HCT116 (cell line): ENCODE measurements around the gene SH2D6. TPM values are rescaled to one million over a fixed set of nuclear protein-coding genes. Genes with fewer than 3 reads are reported as not detected.

ENCODE experiments used
- ATAC-seq: fragments of 200-7000 bp; cut with Tn5 transposase; 2 replicates; pipeline ENCODE4 v1.9.1; 2020; ENCODE audit warnings: mild to moderate bottlenecking, moderate library complexity
- BruUV-seq: library from RNA; stranded (reverse); fragments of 400-500 nt; replicated peaks from 2 replicates; lab custom pipeline; 2021; lab: Mats Ljungman, UMichigan
- CTCF ChIA-PET: fragments of 300-600 bp; sonication (Branson Sonifier 250); formaldehyde crosslinking; loops from one replicate; lab custom pipeline; 2021; ENCODE audit warnings: antibody characterized with exemption; lab: Charles Lee
- POLR2A ChIA-PET: fragments of 300-600, 350-600 bp; sonication (Branson Sonifier 250); formaldehyde crosslinking; loops from one replicate; lab custom pipeline; 2021; ENCODE audit warnings: antibody characterized with exemption; lab: Charles Lee
- RAD21 ChIA-PET, 2 experiments: fragments of 300-600 bp; sonication (Branson Sonifier 250); formaldehyde crosslinking; loops; one replicate each; lab custom pipeline; 2023; ENCODE audit warnings: low total read pairs in 2 of 2; ENCODE audit not compliant: uncharacterized antibody in 2 of 2, unreplicated experiment in 2 of 2, low non-redundant PET in 1 of 2; lab: Charles Lee
- DNase-seq: peaks from one replicate; pipeline ENCODE4 v3.0.0-alpha.2; 2010; ENCODE audit warnings: low read depth, low spot score
- H2AFZ ChIP-seq: fragments of 200-600 bp; shearing (Covaris generic), sonication (generic); 2 replicates; pipeline ENCODE4 v1.6.1; 2017; ENCODE audit warnings: low read depth, mixed run types, mixed read lengths, antibody characterized with exemption, low read length; ENCODE audit not compliant: poor library complexity, severe bottlenecking
- H3K27ac ChIP-seq: 2 replicates; pipeline ENCODE4 v1.5.1; 2012; ENCODE audit warnings: low read depth, low read length
- H3K27me3 ChIP-seq: fragments of 200-600 bp; sonication (generic); 2 replicates; pipeline ENCODE4 v1.6.1; 2016; ENCODE audit warnings: mixed run types, low read length, mixed read lengths; ENCODE audit not compliant: insufficient read depth
- H3K36me3 ChIP-seq, 2 experiments: fragments of 200-500 bp in 1 of 2; fragments of 200-600 bp in 1 of 2; sonication (Bioruptor generic) in 1 of 2; sonication (generic) in 1 of 2; 2 replicates each; pipeline versions ENCODE4 v1.5.1 to v1.6.1; 2014 to 2016; ENCODE audit warnings: low read length in 2 of 2, inconsistent platforms in 1 of 2, mixed read lengths in 1 of 2, mixed run types in 1 of 2; ENCODE audit not compliant: insufficient read depth in 2 of 2, control insufficient read depth in 1 of 2
- H3K4me1 ChIP-seq, 2 experiments: fragments of 200-600 bp in 1 of 2; sonication (generic) in 1 of 2; 2 replicates each; pipeline versions ENCODE4 v1.5.1 to v1.6.1; 2012 to 2017; ENCODE audit warnings: low read length in 2 of 2, inconsistent platforms in 1 of 2, mild to moderate bottlenecking in 1 of 2, mixed read lengths in 1 of 2, mixed run types in 1 of 2, moderate library complexity in 1 of 2; ENCODE audit not compliant: insufficient read depth in 2 of 2, control insufficient read depth in 1 of 2
- H3K4me2 ChIP-seq: fragments of 200-600 bp; sonication (generic); 2 replicates; pipeline ENCODE4 v1.6.1; 2017; ENCODE audit warnings: mixed run types, low read length, mixed read lengths
- H3K4me3 ChIP-seq, 2 experiments: fragments of 200-600 bp in 1 of 2; sonication (generic) in 1 of 2; replicated peaks in 1 of 2; 2 replicates each; pipeline ENCODE4 v1.5.1; 2011 to 2016; ENCODE audit warnings: low read length in 2 of 2, control low read depth in 1 of 2, low read depth in 1 of 2, mild to moderate bottlenecking in 1 of 2, mixed read lengths in 1 of 2, mixed run types in 1 of 2
- H3K79me2 ChIP-seq: fragments of 200-600 bp; sonication (generic); 2 replicates; pipeline ENCODE4 v1.6.1; 2017; ENCODE audit warnings: mild to moderate bottlenecking, mixed run types, low read length, moderate library complexity, mixed read lengths; ENCODE audit not compliant: insufficient read depth
- H3K9ac ChIP-seq: fragments of 200-600 bp; sonication (generic); 2 replicates; pipeline ENCODE4 v1.6.1; 2016; ENCODE audit warnings: low read length, mixed read lengths
- H3K9me2 ChIP-seq: fragments of 200-600 bp; sonication (generic), shearing (Covaris generic); 2 replicates; pipeline ENCODE4 v1.6.1; 2017; ENCODE audit warnings: mixed run types, mild to moderate bottlenecking, moderate library complexity; ENCODE audit not compliant: insufficient read depth
- H3K9me3 ChIP-seq, 2 experiments: fragments of 200-500 bp in 1 of 2; fragments of 200-600 bp in 1 of 2; sonication (Bioruptor generic) in 1 of 2; sonication (generic) in 1 of 2; 2 replicates each; pipeline ENCODE4 v1.6.1; 2014 to 2017; ENCODE audit warnings: low read length in 2 of 2, mixed read lengths in 2 of 2, inconsistent platforms in 1 of 2, low read depth in 1 of 2, mild to moderate bottlenecking in 1 of 2, mixed run types in 1 of 2, moderate library complexity in 1 of 2; ENCODE audit not compliant: control insufficient read depth in 1 of 2, insufficient read depth in 1 of 2
- H4K20me1 ChIP-seq: fragments of 200-600 bp; sonication (generic), shearing (Covaris generic); 2 replicates; pipeline ENCODE4 v1.6.1; 2017; ENCODE audit warnings: mixed run types, mild to moderate bottlenecking, moderate library complexity; ENCODE audit not compliant: insufficient read depth
- CEBPB ChIP-seq: IDR thresholded peaks from 2 replicates; pipeline ENCODE4 v1.6.1; 2012; ENCODE audit warnings: low read depth
- EZH2 ChIP-seq: fragments of 200-600 bp; sonication (generic); IDR thresholded peaks from 2 replicates; pipeline ENCODE4 v1.6.1; 2017; ENCODE audit warnings: antibody characterized with exemption, mixed run types
- EZH2phosphoT487 ChIP-seq: fragments of 200-600 bp; IDR thresholded peaks from 2 replicates; pipeline ENCODE4 v1.6.1; 2018; ENCODE audit warnings: antibody characterized with exemption, borderline replicate concordance
- JUND ChIP-seq: IDR thresholded peaks from 2 replicates; pipeline ENCODE4 v1.6.1; 2012
- REST ChIP-seq: IDR thresholded peaks from 2 replicates; pipeline ENCODE4 v1.6.1; 2012; ENCODE audit warnings: low read depth
- SIN3A ChIP-seq: IDR thresholded peaks from 2 replicates; pipeline ENCODE4 v1.6.1; 2012; ENCODE audit warnings: low read depth
- SP1 ChIP-seq: IDR thresholded peaks from 2 replicates; pipeline ENCODE4 v1.6.1; 2012; ENCODE audit warnings: low read depth
- TCF7L2 ChIP-seq: IDR thresholded peaks from 2 replicates; pipeline ENCODE4 v1.7.0; 2011; ENCODE audit warnings: borderline replicate concordance, inconsistent platforms; ENCODE audit not compliant: insufficient read depth, insufficient read length; ENCODE audit errors: extremely low read depth
- ZBTB33 ChIP-seq: IDR thresholded peaks from 2 replicates; pipeline ENCODE4 v1.6.1; 2011; ENCODE audit warnings: mild to moderate bottlenecking, low read length, moderate library complexity; ENCODE audit not compliant: insufficient replicate concordance; ENCODE audit errors: extremely low read depth
- ZFX ChIP-seq: fragments of 450-650 bp; IDR thresholded peaks from 2 replicates; pipeline ENCODE4 v1.6.1; 2017
- ZNF274 ChIP-seq: fragments of 200-500 bp; sonication (Bioruptor generic); IDR thresholded peaks from 2 replicates; pipeline ENCODE4 v1.6.1; 2014; ENCODE audit warnings: mild to moderate bottlenecking, low read depth, low read length, inconsistent platforms
- intact Hi-C: fragments of 100-400 bp; cut with micrococcal nuclease; formaldehyde crosslinking; loops from 2 replicates; pipeline ENCODE4 v1.10.0; 2022
- total RNA-seq: library from RNA; stranded (reverse); gene quantifications from one replicate; pipeline ENCODE4 v1.2.1, GENCODE V29; 2021; ENCODE audit not compliant: unreplicated experiment

SH2D6 gene
- total RNA-seq, 1 experiment from 2014 or later = 2.7 TPM

GRCh38 chr2:85429213-85429923, 10.9 kb downstream of the SH2D6 start:
- H3K9me2 ChIP-seq = no peaks in the 10 kb centered on the region
- TF ChIP-seq EZH2 (no peak), JUND (no peak), CEBPB (no peak)
- no peaks in the 10 kb centered on the region for H3K9me3 ChIP-seq
- intact Hi-C loops = no loop called here
- H3K79me2 ChIP-seq = no peaks in the 10 kb centered on the region
- no peak overlapping the region for H3K27ac ChIP-seq
- peak overlapping the region; percentile 32; the same call in 1 of the 2 replicates for H3K4me2 ChIP-seq
- CTCF ChIA-PET = interaction anchor here (0.7 to 1.1 kb wide), 2 partner anchors 8 to 123 kb away, joined by 3 read pairs; no protein-coding TSS in a partner anchor
- H3K4me3 ChIP-seq = no peak overlapping the region
- H3K27me3 ChIP-seq = no peaks in the 10 kb centered on the region
- RAD21 ChIA-PET = no interaction called here
- H2AFZ ChIP-seq = no peak overlapping the region
- H3K9ac ChIP-seq = no peak overlapping the region
- H3K4me1 ChIP-seq = peaks cover 19 to 44% of the 10 kb centered on the region in 2 experiments
- no peaks in the 10 kb centered on the region for H4K20me1 ChIP-seq
- H3K36me3 ChIP-seq = no peaks in the 10 kb centered on the region
- no peak for ATAC-seq
- no peak for DNase-seq
- POLR2A ChIA-PET = interaction anchor here (15.9 kb wide), 1 partner anchor 116 kb away, joined by 236 read pairs; the partner anchor contains the start of gene MAT2A
- BruUV-seq = no TSS peak

GRCh38 chr2:85429924-85430289, 11.4 kb downstream of the SH2D6 start:
- RAD21 ChIA-PET = no interaction called here
- peak overlapping the region; percentile 32 for H3K4me2 ChIP-seq
- H3K4me1 ChIP-seq = peaks cover 20 to 44% of the 10 kb centered on the region in 2 experiments
- H3K27ac ChIP-seq = no peak overlapping the region
- no peaks in the 10 kb centered on the region for H3K36me3 ChIP-seq
- H3K4me3 ChIP-seq = no peak overlapping the region
- no peak overlapping the region for H2AFZ ChIP-seq
- TF ChIP-seq ZBTB33 = no peak
- no peak for TF ChIP-seq SIN3A
- no peak for TF ChIP-seq ZFX
- TF ChIP-seq SP1 = no peak
- TF ChIP-seq TCF7L2 = no peak
- no peak for TF ChIP-seq EZH2phosphoT487
- no peak for TF ChIP-seq CEBPB
- TF ChIP-seq ZNF274 = no peak
- no peak for TF ChIP-seq REST
- H3K9ac ChIP-seq = no peak overlapping the region
- BruUV-seq = no TSS peak
- no peaks in the 10 kb centered on the region for H3K9me3 ChIP-seq
- no peaks in the 10 kb centered on the region for H3K27me3 ChIP-seq
- no peaks in the 10 kb centered on the region for H4K20me1 ChIP-seq
- no peaks in the 10 kb centered on the region for H3K79me2 ChIP-seq
- intact Hi-C loops = no loop called here
- POLR2A ChIA-PET = interaction anchor here (15.9 kb wide), 1 partner anchor 116 kb away, joined by 236 read pairs; the partner anchor contains the start of gene MAT2A
- no peaks in the 10 kb centered on the region for H3K9me2 ChIP-seq
- ATAC-seq (no peak), DNase-seq (no peak)
- CTCF ChIA-PET = interaction anchor here (0.7 to 1.1 kb wide), 2 partner anchors 9 to 122 kb away, joined by 3 read pairs; no protein-coding TSS in a partner anchor
